ENCODE results near the gene HOXD4. TPM values are rescaled to one million over a fixed set of nuclear protein-coding genes. Genes with fewer than 3 reads are reported as not detected.

The HOXD4 gene
- total RNA-seq, 1 donor from 2014 or later = not detected

- H3K27ac Mint-ChIP-seq = no peak overlapping the region
These were observed 4.0 kb upstream of the HOXD4 start for GRCh38 chr2:176147210-176147799.

GRCh38 chr2:176147800-176148496, 3.4 kb upstream of the HOXD4 start:
- intact Hi-C loops (cut with micrococcal nuclease) = loop anchor here (10.0 kb wide), 1 partner anchor 667 kb away; no protein-coding TSS in a partner anchor
- H3K36me3 Mint-ChIP-seq (ENCODE audit: low read depth) = no peaks in the 10 kb centered on the region

More at GRCh38 chr2:176147210-176147799, 4.0 kb upstream of the HOXD4 start:
- Mint-ChIP-seq H3K4me1 (no peaks in the 10 kb centered on the region), H3K9me3 (no peaks in the 10 kb centered on the region), H3K27me3 (peaks cover 79% of the 10 kb centered on the region), H3K36me3 (ENCODE audit: low read depth) (no peaks in the 10 kb centered on the region), H3K4me3 (no peak overlapping the region)
- intact Hi-C loops (cut with micrococcal nuclease) = loop anchor here (10.0 kb wide), 1 partner anchor 667 kb away; no protein-coding TSS in a partner anchor
- DNase-seq = no peak

GRCh38 chr2:176148751-176149421, 2.5 kb upstream of the HOXD4 start:
- Mint-ChIP-seq H3K4me1 (no peaks in the 10 kb centered on the region), H3K27ac (no peak overlapping the region), H3K36me3 (ENCODE audit: low read depth) (no peaks in the 10 kb centered on the region), H3K9me3 (no peaks in the 10 kb centered on the region), H3K27me3 (peaks cover 83% of the 10 kb centered on the region), H3K4me3 (no peak overlapping the region)
- DNase-seq = no peak
- intact Hi-C loops (cut with micrococcal nuclease) = loop anchor here (10.0 kb wide), 1 partner anchor 666 kb away; no protein-coding TSS in a partner anchor

More at GRCh38 chr2:176147800-176148496, 3.4 kb upstream of the HOXD4 start:
- Mint-ChIP-seq H3K4me3 (no peak overlapping the region), H3K4me1 (no peaks in the 10 kb centered on the region), H3K27me3 (peaks cover 82% of the 10 kb centered on the region), H3K27ac (no peak overlapping the region), H3K9me3 (no peaks in the 10 kb centered on the region)
- no peak for DNase-seq

GRCh38 chr2:176149481-176149938, 1.8 kb upstream of the HOXD4 start:
- no peak overlapping the region for H3K27ac Mint-ChIP-seq
- no peak for DNase-seq
- H3K36me3 Mint-ChIP-seq (ENCODE audit: low read depth) = no peaks in the 10 kb centered on the region
- no peaks in the 10 kb centered on the region for H3K9me3 Mint-ChIP-seq
- H3K4me1 Mint-ChIP-seq = no peaks in the 10 kb centered on the region
- intact Hi-C loops (cut with micrococcal nuclease) = loop anchor here (10.0 kb wide), 1 partner anchor 665 kb away; no protein-coding TSS in a partner anchor
- no peak overlapping the region for H3K4me3 Mint-ChIP-seq
- peaks cover 86% of the 10 kb centered on the region for H3K27me3 Mint-ChIP-seq

GRCh38 chr2:176149939-176150583, 1.3 kb upstream of the HOXD4 start:
- Mint-ChIP-seq H3K9me3 (no peaks in the 10 kb centered on the region), H3K36me3 (ENCODE audit: low read depth) (no peaks in the 10 kb centered on the region), H3K4me3 (no peak overlapping the region), H3K27ac (no peak overlapping the region), H3K27me3 (peaks cover 87% of the 10 kb centered on the region), H3K4me1 (no peaks in the 10 kb centered on the region)
- intact Hi-C loops (cut with micrococcal nuclease) = loop anchor here (10.0 kb wide), 1 partner anchor 665 kb away; no protein-coding TSS in a partner anchor
- DNase-seq = no peak

- Mint-ChIP-seq H3K9me3 (no peaks in the 10 kb centered on the region), H3K4me3 (no peak overlapping the region), H3K4me1 (no peaks in the 10 kb centered on the region), H3K27me3 (peaks cover 87% of the 10 kb centered on the region), H3K36me3 (ENCODE audit: low read depth) (no peaks in the 10 kb centered on the region), H3K27ac (no peak overlapping the region)
- no peak for DNase-seq
- intact Hi-C loops (cut with micrococcal nuclease) = no loop called here
These were observed 537 bp upstream of the HOXD4 start for GRCh38 chr2:176150584-176151441.

- intact Hi-C loops (cut with micrococcal nuclease) = no loop called here
- Mint-ChIP-seq H3K4me1 (peaks cover 2% of the 10 kb centered on the region), H3K9me3 (peaks cover 3% of the 10 kb centered on the region), H3K4me3 (no peak overlapping the region), H3K36me3 (ENCODE audit: low read depth) (no peaks in the 10 kb centered on the region), H3K27ac (no peak overlapping the region), H3K27me3 (peaks cover 82% of the 10 kb centered on the region)
- no peak for DNase-seq
These were observed 1.2 kb downstream of the HOXD4 start for GRCh38 chr2:176152350-176153181.

GRCh38 chr2:176154576-176155252, 3.4 kb downstream of the HOXD4 start:
- peaks cover 79% of the 10 kb centered on the region for H3K27me3 Mint-ChIP-seq
- H3K9me3 Mint-ChIP-seq = peaks cover 3% of the 10 kb centered on the region
- intact Hi-C loops (cut with micrococcal nuclease) = no loop called here
- no peak overlapping the region for H3K27ac Mint-ChIP-seq
- DNase-seq = no peak
- no peaks in the 10 kb centered on the region for H3K36me3 Mint-ChIP-seq (ENCODE audit: low read depth)
- H3K4me3 Mint-ChIP-seq = no peak overlapping the region
- H3K4me1 Mint-ChIP-seq = peaks cover 2% of the 10 kb centered on the region

- Mint-ChIP-seq H3K4me1 (peaks cover 2% of the 10 kb centered on the region), H3K9me3 (peaks cover 3% of the 10 kb centered on the region), H3K4me3 (no peak overlapping the region), H3K27ac (no peak overlapping the region), H3K36me3 (ENCODE audit: low read depth) (no peaks in the 10 kb centered on the region), H3K27me3 (peaks cover 77% of the 10 kb centered on the region)
- intact Hi-C loops (cut with micrococcal nuclease) = loop anchor here (2.0 kb wide), 1 partner anchor 17 kb away; no protein-coding TSS in a partner anchor
- no peak for DNase-seq
These were observed 4.2 kb downstream of the HOXD4 start for GRCh38 chr2:176155356-176156044.

- intact Hi-C loops (cut with micrococcal nuclease) = loop anchor here (2.0 kb wide), 1 partner anchor 18 kb away; no protein-coding TSS in a partner anchor
- no peak overlapping the region for H3K4me3 Mint-ChIP-seq
- H3K4me1 Mint-ChIP-seq = peaks cover 2% of the 10 kb centered on the region
- no peak for DNase-seq
- H3K9me3 Mint-ChIP-seq = peaks cover 7% of the 10 kb centered on the region
- H3K27ac Mint-ChIP-seq = no peak overlapping the region
- H3K36me3 Mint-ChIP-seq (ENCODE audit: low read depth) = no peaks in the 10 kb centered on the region
- H3K27me3 Mint-ChIP-seq = peaks cover 76% of the 10 kb centered on the region
These were observed 5.0 kb downstream of the HOXD4 start for GRCh38 chr2:176156301-176156806.

- peak within 1 kb of the TSS; percentile 72 for H3K27ac Mint-ChIP-seq
- DNase-seq = no peak
- H3K4me1 Mint-ChIP-seq = peaks cover 2% of the 10 kb centered on the region
- peaks cover 79% of the 10 kb centered on the region for H3K27me3 Mint-ChIP-seq
- no peak within 1 kb of the TSS for H3K4me3 Mint-ChIP-seq
- peaks cover 7% of the 10 kb centered on the region for H3K9me3 Mint-ChIP-seq
- H3K36me3 Mint-ChIP-seq (ENCODE audit: low read depth) = no peaks in the 10 kb centered on the region
- intact Hi-C loops (cut with micrococcal nuclease) = loop anchor here (2.0 kb wide), 1 partner anchor 18 kb away; no protein-coding TSS in a partner anchor
These were observed 5.6 kb downstream of the HOXD4 start, which contains the start of gene HOXD3 for GRCh38 chr2:176156807-176157498. HOXD3 (plus strand) TSS chr2:176157307; CDS start chr2:176169115, 11,808 bp downstream.
